PC-3 (cell line): Measurements from ENCODE around the gene SUMO4. TPM values are rescaled to one million over a fixed set of nuclear protein-coding genes. Genes with fewer than 3 reads are reported as not detected.

Experiments used
- ATAC-seq: fragments of 200-7000 bp; cut with Tn5 transposase; 2 replicates; pipeline ENCODE4 v1.9.1; 2020; ENCODE audit warnings: mild to moderate bottlenecking, moderate library complexity
- BruUV-seq: library from RNA; stranded (reverse); fragments of 400-500 nt; replicated peaks from 2 replicates; lab custom pipeline; 2021; lab: Mats Ljungman, UMichigan
- CTCF ChIA-PET: fragments of 300-600 bp; sonication (Branson Sonifier 250); formaldehyde crosslinking; loops from one replicate; lab custom pipeline; 2022; ENCODE audit warnings: antibody characterized with exemption; lab: Charles Lee
- POLR2A ChIA-PET: fragments of 300-600 bp; sonication (Branson Sonifier 250); formaldehyde crosslinking; loops from one replicate; lab custom pipeline; 2022; ENCODE audit warnings: antibody characterized with exemption; ENCODE audit not compliant: unreplicated experiment; lab: Charles Lee
- DNase-seq: peaks from one replicate; pipeline ENCODE4 v3.0.0-alpha.2; 2015
- H2AFZ ChIP-seq: fragments of 300-600 bp; sonication (generic); 2 replicates; pipeline ENCODE4 v1.6.0; 2016; ENCODE audit warnings: antibody characterized with exemption, low read length
- H3F3A ChIP-seq: fragments of 300-600 bp; sonication (generic); one replicate; pipeline ENCODE4 v1.6.0; 2017; ENCODE audit warnings: antibody characterized with exemption, low read length, control low read depth, mild to moderate bottlenecking; ENCODE audit not compliant: unreplicated experiment
- H3K27ac ChIP-seq: fragments of 300-600 bp; sonication (generic); 2 replicates; pipeline ENCODE4 v1.5.1; 2016; ENCODE audit warnings: mild to moderate bottlenecking, low read length
- H3K27me3 ChIP-seq: fragments of 300-600 bp; sonication (generic); 2 replicates; pipeline ENCODE4 v1.6.1; 2016; ENCODE audit warnings: low read length, mixed read lengths
- H3K36me3 ChIP-seq: fragments of 300-600 bp; sonication (generic); 2 replicates; pipeline ENCODE4 v1.6.1; 2016; ENCODE audit warnings: low read depth, mixed run types, low read length, mixed read lengths
- H3K4me1 ChIP-seq: fragments of 300-600 bp; sonication (generic); 2 replicates; pipeline ENCODE4 v1.5.1; 2016; ENCODE audit warnings: low read length; ENCODE audit not compliant: insufficient read depth
- H3K4me2 ChIP-seq: fragments of 300-600 bp; sonication (generic); 2 replicates; pipeline ENCODE4 v1.6.0; 2016; ENCODE audit warnings: low read length
- H3K4me3 ChIP-seq: fragments of 300-600 bp; sonication (generic); 2 replicates; pipeline ENCODE4 v1.5.1; 2016; ENCODE audit warnings: mild to moderate bottlenecking, low read length, mixed read lengths
- H3K79me2 ChIP-seq: fragments of 300-600 bp; sonication (generic); 2 replicates; pipeline ENCODE4 v1.6.1; 2017; ENCODE audit warnings: low read length, mixed read lengths
- H3K9ac ChIP-seq: fragments of 300-600 bp; sonication (generic); 2 replicates; pipeline ENCODE4 v1.6.0; 2016; ENCODE audit warnings: mild to moderate bottlenecking, low read length
- H3K9me2 ChIP-seq: fragments of 300-600 bp; sonication (generic); replicated peaks from 2 replicates; pipeline ENCODE4 v1.6.1; 2016; ENCODE audit warnings: mixed run types, low read length, mixed read lengths
- H3K9me3 ChIP-seq: fragments of 300-600 bp; sonication (generic); 2 replicates; pipeline ENCODE4 v1.6.1; 2016; ENCODE audit warnings: low read length, mixed read lengths
- H4K20me1 ChIP-seq: fragments of 300-600 bp; sonication (generic); 2 replicates; pipeline ENCODE4 v1.6.1; 2016; ENCODE audit warnings: low read length, mixed read lengths
- CTCF ChIP-seq: fragments of 300-600 bp; sonication (generic); conservative IDR thresholded peaks from 2 replicates; pipeline ENCODE4 v1.5.1; 2017; ENCODE audit warnings: antibody characterized with exemption, low read depth, mild to moderate bottlenecking, low read length
- EZH2 ChIP-seq: fragments of 300-600 bp; sonication (generic); IDR thresholded peaks from one replicate; pipeline ENCODE4 v1.6.1; 2017; ENCODE audit warnings: antibody characterized with exemption, mild to moderate bottlenecking, low read length; ENCODE audit not compliant: unreplicated experiment
- EZH2phosphoT487 ChIP-seq: fragments of 300-600 bp; sonication (generic); IDR thresholded peaks from 2 replicates; pipeline ENCODE4 v1.6.1; 2018; ENCODE audit warnings: mild to moderate bottlenecking, antibody characterized with exemption, low read length, borderline replicate concordance
- intact Hi-C: fragments of 100-400 bp; cut with micrococcal nuclease; formaldehyde crosslinking; loops from 2 replicates; pipeline ENCODE4 v1.9.0; 2023
- total RNA-seq: library from RNA; depleted of rRNA; stranded (reverse); fragments of >200 nt; gene quantifications from 2 replicates; pipeline ENCODE4 v1.2.3, GENCODE V29; 2014

SUMO4 gene
- total RNA-seq, 1 experiment from 2014 or later, result 0.69 TPM

- H3K27me3 ChIP-seq, result no peaks in the 10 kb centered on the region
- CTCF ChIA-PET, result no interaction called here
- peaks cover 6% of the 10 kb centered on the region for H3K4me1 ChIP-seq
- H3K9me3 ChIP-seq, result no peaks in the 10 kb centered on the region
- intact Hi-C loops, result no loop called here
- no peak overlapping the region for H2AFZ ChIP-seq
- no peak overlapping the region for H3K4me3 ChIP-seq
- ATAC-seq, result peak; percentile 87
- H3K36me3 ChIP-seq, result peaks cover 7% of the 10 kb centered on the region
- DNase-seq, result no peak
- H3K4me2 ChIP-seq, result no peak overlapping the region
- H3K9me2 ChIP-seq, result no peaks in the 10 kb centered on the region
- H3K79me2 ChIP-seq, result peaks cover 24% of the 10 kb centered on the region
- no peaks in the 10 kb centered on the region for H4K20me1 ChIP-seq
- no peak overlapping the region for H3K9ac ChIP-seq
- no TSS peak for BruUV-seq
- H3F3A ChIP-seq, result no peaks in the 10 kb centered on the region
- POLR2A ChIA-PET, result no interaction called here
- no peak for TF ChIP-seq CTCF
- no peak for TF ChIP-seq EZH2phosphoT487
- no peak overlapping the region for H3K27ac ChIP-seq
Measured at GRCh38 chr6:149387779-149388512, 12.1 kb upstream of the SUMO4 start.

GRCh38 chr6:149389509-149390297 lies 10.4 kb upstream of the SUMO4 start:
- POLR2A ChIA-PET, result no interaction called here
- H3K79me2 ChIP-seq, result peaks cover 37% of the 10 kb centered on the region

More at GRCh38 chr6:149389509-149390297, 10.4 kb upstream of the SUMO4 start:
- peak; percentile 7 for DNase-seq
- TF ChIP-seq EZH2phosphoT487, result no peak
- no peak for TF ChIP-seq CTCF
- TF ChIP-seq EZH2, result no peak
- no peaks in the 10 kb centered on the region for H3K27me3 ChIP-seq
- CTCF ChIA-PET, result no interaction called here
- H2AFZ ChIP-seq, result no peak overlapping the region
- H3F3A ChIP-seq, result no peaks in the 10 kb centered on the region
- intact Hi-C loops, result no loop called here
- H3K9me3 ChIP-seq, result no peaks in the 10 kb centered on the region
- peaks cover 10% of the 10 kb centered on the region for H3K4me1 ChIP-seq
- no TSS peak for BruUV-seq
- H3K4me2 ChIP-seq, result no peak overlapping the region
- H3K36me3 ChIP-seq, result peaks cover 7% of the 10 kb centered on the region
- peak; percentile 47; the same call in 1 of the 2 replicates for ATAC-seq
- H3K4me3 ChIP-seq, result no peak overlapping the region
- no peak overlapping the region for H3K9ac ChIP-seq
- no peak overlapping the region for H3K27ac ChIP-seq
- no peaks in the 10 kb centered on the region for H4K20me1 ChIP-seq
- H3K9me2 ChIP-seq, result no peaks in the 10 kb centered on the region
